ENCODE results near the gene RGMB. TPM values are rescaled to one million over a fixed set of nuclear protein-coding genes. Genes with fewer than 3 reads are reported as not detected.

Gene RGMB
- total and polyA plus RNA-seq, 7 donors, result 8.2 to 25.7 (median 14.1) TPM

DNA sequence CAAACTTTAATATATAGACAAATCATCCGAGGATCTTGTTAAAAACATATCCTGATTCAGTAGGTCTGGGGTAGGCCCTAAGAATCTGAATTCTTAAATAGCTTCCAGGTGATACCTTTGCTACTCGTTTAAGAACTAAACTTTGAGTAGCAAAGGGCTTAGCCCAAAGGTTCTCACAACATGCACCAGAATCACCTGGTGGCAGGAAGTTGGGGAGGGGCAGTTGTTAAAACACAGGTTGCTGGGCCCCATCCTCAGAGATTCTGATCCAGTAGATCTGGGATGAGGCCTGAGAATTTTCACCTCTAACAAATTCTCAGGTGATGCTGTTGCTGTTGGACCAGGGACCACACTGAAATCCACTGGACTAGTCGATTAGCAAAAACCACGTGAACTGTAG lies 20.0 kb upstream of the RGMB start:
- WGBS, 3 donors, result 75 to 90% (median 80%) methylated on average over 4 of the region's 4 CpGs
- TF ChIP-seq, protein P1, sequence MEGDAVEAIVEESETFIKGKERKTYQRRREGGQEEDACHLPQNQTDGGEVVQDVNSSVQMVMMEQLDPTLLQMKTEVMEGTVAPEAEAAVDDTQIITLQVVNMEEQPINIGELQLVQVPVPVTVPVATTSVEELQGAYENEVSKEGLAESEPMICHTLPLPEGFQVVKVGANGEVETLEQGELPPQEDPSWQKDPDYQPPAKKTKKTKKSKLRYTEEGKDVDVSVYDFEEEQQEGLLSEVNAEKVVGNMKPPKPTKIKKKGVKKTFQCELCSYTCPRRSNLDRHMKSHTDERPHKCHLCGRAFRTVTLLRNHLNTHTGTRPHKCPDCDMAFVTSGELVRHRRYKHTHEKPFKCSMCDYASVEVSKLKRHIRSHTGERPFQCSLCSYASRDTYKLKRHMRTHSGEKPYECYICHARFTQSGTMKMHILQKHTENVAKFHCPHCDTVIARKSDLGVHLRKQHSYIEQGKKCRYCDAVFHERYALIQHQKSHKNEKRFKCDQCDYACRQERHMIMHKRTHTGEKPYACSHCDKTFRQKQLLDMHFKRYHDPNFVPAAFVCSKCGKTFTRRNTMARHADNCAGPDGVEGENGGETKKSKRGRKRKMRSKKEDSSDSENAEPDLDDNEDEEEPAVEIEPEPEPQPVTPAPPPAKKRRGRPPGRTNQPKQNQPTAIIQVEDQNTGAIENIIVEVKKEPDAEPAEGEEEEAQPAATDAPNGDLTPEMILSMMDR (IDR thresholded peaks at IDR 0.05), result no peak
- intact Hi-C loops (cut with DNase I), result no loop called here
- no peaks in the 10 kb centered on the region for H3K4me1 ChIP-seq
- DNase-seq (no peak), ATAC-seq (no peak)
- no peak overlapping the region for H3K4me3 ChIP-seq
- H3K27ac ChIP-seq, result no peak overlapping the region
- H3K9me3 ChIP-seq, result no peaks in the 10 kb centered on the region
- no peaks in the 10 kb centered on the region for H3K36me3 ChIP-seq (ENCODE audit: insufficient read depth in 1 of 2, low read depth in 1 of 2)
- H3K27me3 ChIP-seq (ENCODE audit: insufficient read depth in 3 of 3, low read length in 2 of 3), result no peaks in the 10 kb centered on the region

DNA sequence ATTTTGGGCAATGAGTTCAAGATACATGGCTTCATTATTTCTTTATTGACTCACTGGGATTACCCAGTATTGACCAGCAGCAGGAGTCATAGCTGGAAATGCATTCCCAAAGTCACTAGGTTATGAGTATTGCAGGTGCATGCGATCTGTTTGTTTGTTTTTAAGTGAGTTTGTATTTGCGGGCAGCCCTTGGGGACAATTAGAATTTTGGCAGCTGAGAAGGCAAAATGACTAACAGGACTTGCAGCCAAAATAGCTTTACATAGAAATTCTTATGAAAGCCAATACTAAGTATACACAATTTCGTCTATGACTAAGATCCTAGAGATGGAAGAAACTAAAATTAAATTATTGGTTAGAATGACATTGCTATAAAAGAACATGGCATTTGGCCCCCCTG lies 18.1 kb upstream of the RGMB start:
- TF ChIP-seq, protein P1 (IDR thresholded peaks at IDR 0.05), result no peak
- 36 to 52% (median 40%) methylated on average over 3 of the region's 3 CpGs for WGBS, 3 donors
- no peak for DNase-seq
- no peak for ATAC-seq
- H3K4me3 ChIP-seq, result no peak overlapping the region
- no peak overlapping the region for H3K27ac ChIP-seq
- H3K9me3 ChIP-seq, result no peaks in the 10 kb centered on the region
- no peaks in the 10 kb centered on the region for H3K27me3 ChIP-seq (ENCODE audit: insufficient read depth in 3 of 3, low read length in 2 of 3)
- intact Hi-C loops (cut with DNase I), result no loop called here
- no peaks in the 10 kb centered on the region for H3K36me3 ChIP-seq (ENCODE audit: insufficient read depth in 1 of 2, low read depth in 1 of 2)
- no peaks in the 10 kb centered on the region for H3K4me1 ChIP-seq

DNA sequence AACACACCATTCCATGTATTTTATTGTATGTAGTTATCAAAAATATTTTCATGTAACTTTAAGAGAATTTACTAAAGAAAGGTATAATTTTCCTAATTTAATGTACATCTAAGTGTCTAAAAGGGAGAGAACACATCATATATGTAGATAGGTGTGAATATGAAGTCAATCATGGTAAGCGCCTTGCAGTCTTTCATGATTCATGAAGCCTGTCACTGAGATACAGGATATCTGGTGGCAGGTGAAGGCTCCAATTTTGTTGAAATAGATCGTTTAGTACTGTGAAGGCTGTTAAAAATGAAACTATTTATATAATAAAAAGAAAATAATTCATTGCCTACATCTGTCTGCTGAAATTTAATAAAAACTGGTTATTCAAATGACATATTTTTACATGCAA lies 15.5 kb upstream of the RGMB start:
- TF ChIP-seq, protein P1 (IDR thresholded peaks at IDR 0.05), result no peak
- no peak for ATAC-seq
- H3K4me3 ChIP-seq, result no peak overlapping the region

DNA sequence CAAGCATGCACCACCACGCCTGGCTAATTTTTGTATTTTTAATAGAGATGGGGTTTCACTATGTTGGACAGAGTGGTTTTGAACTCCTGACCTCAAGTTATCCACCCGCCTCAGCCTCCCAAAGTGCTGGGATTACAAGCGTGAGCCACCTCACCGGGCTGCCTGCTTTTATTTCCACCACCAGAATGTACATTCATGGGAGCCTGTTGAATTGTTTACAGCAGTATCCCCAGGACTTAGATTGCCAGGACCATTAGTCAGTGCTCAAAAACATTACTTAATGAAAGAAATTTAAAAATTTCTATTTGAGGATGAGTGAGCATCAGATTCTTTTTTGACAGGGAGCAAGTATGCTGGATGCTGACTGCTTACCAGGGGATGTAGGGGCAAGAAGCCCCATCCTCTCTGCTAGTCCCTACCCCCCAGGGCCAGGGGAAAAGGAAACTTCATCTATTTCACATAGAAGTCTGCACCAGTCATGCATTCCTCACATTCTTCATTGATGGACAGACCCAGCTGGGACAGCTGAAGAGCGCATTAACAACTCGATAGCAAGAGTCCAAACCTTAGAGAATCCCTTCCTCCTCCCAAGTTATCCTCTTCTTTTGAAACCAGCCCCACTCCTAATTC lies 10.3 kb upstream of the RGMB start:
- H3K4me1 ChIP-seq, result peaks cover 4% of the 10 kb centered on the region
- intact Hi-C loops (cut with DNase I), result no loop called here
- WGBS, 3 donors, result 35 to 49% (median 49%) methylated on average over 6 of the region's 6 CpGs
- no peaks in the 10 kb centered on the region for H3K36me3 ChIP-seq (ENCODE audit: insufficient read depth in 1 of 2, low read depth in 1 of 2)
- TF ChIP-seq, protein P1 (IDR thresholded peaks at IDR 0.05), result no peak
- no peak for ATAC-seq
- H3K27me3 ChIP-seq (ENCODE audit: insufficient read depth in 3 of 3, low read length in 2 of 3), result peaks cover 0 to 2% (median 2%) of the 10 kb centered on the region in 3 donors
- no peak overlapping the region for H3K4me3 ChIP-seq
- no peaks in the 10 kb centered on the region for H3K9me3 ChIP-seq
- H3K27ac ChIP-seq, result no peak overlapping the region
- no peak for DNase-seq

More for the DNA sequence above, 15.5 kb upstream of the RGMB start:
- Histone ChIP-seq H3K27me3 (ENCODE audit: insufficient read depth in 3 of 3, low read length in 2 of 3) (no peaks in the 10 kb centered on the region), H3K9me3 (no peaks in the 10 kb centered on the region), H3K27ac (no peak overlapping the region), H3K36me3 (ENCODE audit: insufficient read depth in 1 of 2, low read depth in 1 of 2) (no peaks in the 10 kb centered on the region), H3K4me1 (no peaks in the 10 kb centered on the region)
- DNase-seq, result no peak
- WGBS, 3 donors, result 60 to 65% (median 60%) methylated on average over 2 of the region's 2 CpGs
- intact Hi-C loops (cut with DNase I), result no loop called here

DNA sequence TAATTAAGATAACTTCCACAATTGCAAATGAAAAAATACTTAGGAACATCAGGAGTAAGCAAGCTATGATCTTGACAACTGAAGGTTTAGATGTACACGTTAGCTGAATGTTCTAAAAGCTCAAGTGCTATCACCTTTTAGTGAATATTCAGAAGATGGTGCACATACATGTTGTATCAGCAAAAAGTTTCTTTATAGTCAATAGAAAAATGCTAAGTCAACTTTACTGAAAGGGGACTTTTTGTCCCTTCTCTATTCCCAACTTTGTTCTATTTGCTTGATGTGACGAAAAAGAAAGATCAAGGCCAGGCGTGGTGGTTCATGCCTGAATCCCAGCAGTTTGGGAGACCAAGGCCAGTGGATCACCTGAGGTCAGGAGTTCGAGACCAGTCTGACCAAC lies 7.6 kb upstream of the RGMB start:
- H3K4me3 ChIP-seq, result no peak overlapping the region
- H3K4me1 ChIP-seq, result peaks cover 8% of the 10 kb centered on the region
- TF ChIP-seq, protein P1 (IDR thresholded peaks at IDR 0.05), result no peak
- no peaks in the 10 kb centered on the region for H3K9me3 ChIP-seq
- 96 to 99% (median 97%) methylated on average over 4 of the region's 4 CpGs for WGBS, 3 donors
- ATAC-seq (no peak), DNase-seq (no peak)
- no peaks in the 10 kb centered on the region for H3K36me3 ChIP-seq (ENCODE audit: insufficient read depth in 1 of 2, low read depth in 1 of 2)
- intact Hi-C loops (cut with DNase I), result no loop called here
- H3K27me3 ChIP-seq (ENCODE audit: insufficient read depth in 3 of 3, low read length in 2 of 3), result peaks cover 0 to 2% (median 2%) of the 10 kb centered on the region in 3 donors
- H3K27ac ChIP-seq, result no peak overlapping the region

All from psoas muscle (tissue), 8 donors.